Activated CD4-positive, CD25-positive, alpha-beta regulatory T cell (primary cell): ENCODE measurements around the gene AKR7A2.

Experiments
- DNase-seq, 4 experiments: peaks; one replicate each; lab custom pipeline; 2025; lab: John Stamatoyannopoulos, UW

Gene AKR7A2

DNA sequence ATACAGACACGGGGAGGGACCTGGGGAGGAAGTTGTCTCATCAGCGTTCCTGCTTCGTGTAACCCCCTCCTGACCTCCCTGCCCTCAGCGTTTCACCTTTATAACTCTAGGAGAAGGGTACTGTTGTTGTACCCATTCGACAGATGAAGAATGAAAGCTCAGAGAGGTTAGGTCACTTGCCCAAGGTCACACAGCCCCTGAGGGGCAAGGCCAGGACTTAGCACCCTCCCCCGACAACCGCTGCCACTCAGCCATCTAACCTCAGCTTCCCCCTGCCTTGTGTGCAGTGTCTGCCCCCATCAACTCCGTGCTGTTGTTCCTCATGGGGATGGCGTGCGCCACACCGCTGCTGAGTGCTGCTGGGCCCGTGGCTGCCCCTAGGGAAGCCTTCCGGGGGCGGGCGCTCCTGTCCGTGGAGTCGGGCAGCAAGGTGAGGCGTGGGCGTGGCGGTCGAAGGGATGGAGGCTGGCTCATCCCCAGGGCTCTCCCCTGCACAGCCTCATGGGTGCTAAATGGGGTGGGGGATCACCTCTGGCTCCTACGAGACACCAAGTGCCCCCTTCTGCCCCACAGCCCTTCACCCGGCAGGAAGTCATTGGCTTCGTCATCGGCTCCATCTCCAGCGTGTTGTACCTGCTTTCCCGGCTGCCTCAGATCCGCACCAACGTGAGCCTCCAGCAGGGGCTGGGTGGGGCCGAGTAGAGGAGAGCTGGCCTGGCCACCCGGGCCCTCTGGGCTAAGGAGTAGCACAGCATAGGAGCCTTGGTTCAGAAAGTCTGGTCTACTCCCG, 14.2 kb upstream of the AKR7A2 start:
- DNase-seq = no peak

DNA sequence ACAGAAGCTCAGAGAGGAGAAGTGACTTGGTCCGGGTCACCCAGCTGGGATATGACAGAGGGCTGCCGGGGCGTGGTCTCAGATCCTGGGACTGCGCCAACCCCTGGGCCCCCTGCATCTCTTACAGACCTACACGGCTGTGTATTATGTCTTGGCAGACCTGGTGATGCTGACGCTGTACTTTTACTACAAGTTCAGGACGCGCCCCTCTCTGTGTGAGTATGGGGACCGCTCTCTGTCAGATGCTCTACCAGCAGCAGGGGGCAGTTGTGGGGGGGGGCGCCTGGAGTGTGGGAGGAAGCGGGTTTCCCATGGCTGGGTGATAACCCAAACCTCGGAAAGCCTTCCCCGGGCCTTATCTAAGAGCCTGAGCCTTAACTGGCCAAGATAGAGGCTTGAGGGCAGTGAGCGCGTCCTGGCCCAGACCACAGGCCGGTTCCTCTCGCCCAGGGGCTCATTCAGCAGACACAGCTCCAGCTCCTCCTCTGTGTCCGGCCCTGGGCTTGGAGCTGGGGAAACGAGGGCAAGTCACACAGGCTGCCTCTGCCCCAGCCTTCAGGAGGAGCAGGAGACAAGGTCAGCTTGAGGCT, 13.5 kb upstream of the AKR7A2 start:
- DNase-seq = no peak

DNA sequence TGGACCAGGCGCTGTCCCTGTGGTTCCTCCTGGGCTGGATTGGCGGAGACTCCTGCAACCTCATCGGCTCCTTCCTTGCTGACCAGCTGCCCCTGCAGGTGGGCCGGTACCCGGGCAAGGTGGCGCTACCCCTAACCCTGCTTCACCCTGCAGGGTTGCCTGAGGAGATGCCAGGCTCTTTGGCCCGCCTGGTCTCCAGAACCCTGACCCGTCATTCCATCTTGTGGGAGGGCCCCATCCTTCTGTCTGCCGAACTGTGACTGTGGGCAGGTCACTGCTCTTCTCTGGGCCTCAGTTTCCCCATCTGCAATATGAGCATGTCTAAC, 12.7 kb upstream of the AKR7A2 start:
- no peak for DNase-seq

DNA sequence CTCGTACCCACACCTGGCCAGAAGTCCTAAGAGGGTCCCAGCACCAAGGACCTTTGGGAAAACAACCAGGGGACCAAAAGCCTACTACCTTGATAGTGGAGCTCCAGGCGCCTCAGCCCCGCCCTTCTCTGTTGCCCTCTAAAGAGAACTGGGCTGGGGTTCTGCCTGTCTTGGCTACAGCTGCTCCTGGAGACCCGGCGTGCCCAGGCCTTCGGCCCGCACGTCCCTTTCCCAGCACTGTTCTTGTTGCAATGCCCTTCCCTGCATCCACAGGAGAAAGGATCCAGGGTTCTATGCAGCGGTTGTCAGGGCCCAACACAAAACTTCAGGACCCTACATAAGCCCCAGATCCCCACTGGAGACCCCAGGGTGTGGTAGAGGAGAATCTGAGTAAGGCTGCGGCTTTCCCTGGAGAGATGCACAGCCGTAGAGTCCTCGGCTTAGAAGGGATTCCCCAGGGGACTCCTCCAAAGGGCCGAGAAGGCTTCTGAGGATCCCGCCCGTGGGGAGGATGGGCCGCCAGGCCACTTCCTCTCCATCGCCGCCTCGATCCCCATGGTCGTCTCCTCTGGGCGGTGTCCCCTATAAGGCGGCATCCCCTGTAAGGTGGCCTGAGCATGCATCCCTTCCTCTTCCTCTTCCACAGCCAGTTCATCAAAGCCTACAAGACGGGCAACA, 12.2 kb upstream of the AKR7A2 start:
- DNase-seq = no peak

DNA sequence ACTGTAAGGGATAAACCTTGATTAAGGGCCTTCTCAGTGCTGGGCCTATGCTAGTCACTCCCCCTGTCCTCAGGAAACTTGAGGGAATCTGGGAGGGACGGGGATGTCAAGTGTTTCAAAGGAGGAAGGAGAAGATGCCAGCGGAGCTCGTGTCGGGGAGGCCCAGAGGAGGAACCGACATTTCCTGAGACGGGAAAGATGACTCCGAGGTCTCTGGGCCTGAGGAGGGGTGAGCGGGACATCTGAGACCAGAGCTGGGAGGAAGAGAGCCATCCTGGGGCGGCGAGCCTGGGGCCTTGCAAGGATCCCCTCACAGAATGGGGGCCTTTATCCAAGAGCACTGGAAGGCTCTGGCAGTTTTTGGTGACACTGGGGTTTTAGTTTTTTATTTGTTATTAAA, 10.5 kb upstream of the AKR7A2 start:
- no peak for DNase-seq

DNA sequence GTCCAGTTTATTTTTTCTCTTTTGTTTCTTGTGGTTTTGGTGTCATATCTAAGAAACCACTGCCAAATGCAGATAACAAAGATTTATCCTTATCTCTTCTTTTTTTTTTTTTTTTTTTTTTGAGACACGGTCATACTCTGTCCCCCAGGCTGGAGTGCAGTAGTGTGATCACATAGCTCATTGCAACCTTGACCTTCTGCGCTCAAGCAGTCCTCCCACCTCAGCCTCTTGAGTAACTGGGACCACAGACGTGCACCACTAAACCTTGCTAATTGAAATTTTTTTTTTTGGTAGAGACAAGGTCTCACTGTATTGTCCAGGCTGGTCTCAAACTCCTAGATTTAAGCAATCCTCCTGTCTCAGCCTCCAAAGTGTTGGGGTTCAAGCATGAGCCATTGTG, 9.1 kb upstream of the AKR7A2 start:
- no peak for DNase-seq

DNA sequence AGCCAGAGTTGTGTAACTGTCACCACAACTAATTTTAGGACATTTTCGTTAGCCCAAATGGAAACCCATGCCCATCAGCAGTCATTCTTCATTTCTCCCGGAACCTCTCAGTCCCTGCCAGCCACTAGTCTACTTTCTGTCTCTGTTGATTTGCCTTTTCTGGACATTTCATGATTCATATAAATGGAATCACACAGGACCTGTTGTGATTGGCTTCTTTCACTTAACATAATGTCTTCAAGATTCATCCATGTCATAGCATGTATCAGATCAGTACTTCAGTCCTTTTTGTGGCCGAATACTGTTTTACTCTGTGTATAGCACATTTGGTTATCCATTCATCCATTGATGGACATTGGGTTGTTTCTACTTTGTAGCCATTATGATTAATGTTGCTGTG, 7.3 kb upstream of the AKR7A2 start:
- DNase-seq = no peak

DNA sequence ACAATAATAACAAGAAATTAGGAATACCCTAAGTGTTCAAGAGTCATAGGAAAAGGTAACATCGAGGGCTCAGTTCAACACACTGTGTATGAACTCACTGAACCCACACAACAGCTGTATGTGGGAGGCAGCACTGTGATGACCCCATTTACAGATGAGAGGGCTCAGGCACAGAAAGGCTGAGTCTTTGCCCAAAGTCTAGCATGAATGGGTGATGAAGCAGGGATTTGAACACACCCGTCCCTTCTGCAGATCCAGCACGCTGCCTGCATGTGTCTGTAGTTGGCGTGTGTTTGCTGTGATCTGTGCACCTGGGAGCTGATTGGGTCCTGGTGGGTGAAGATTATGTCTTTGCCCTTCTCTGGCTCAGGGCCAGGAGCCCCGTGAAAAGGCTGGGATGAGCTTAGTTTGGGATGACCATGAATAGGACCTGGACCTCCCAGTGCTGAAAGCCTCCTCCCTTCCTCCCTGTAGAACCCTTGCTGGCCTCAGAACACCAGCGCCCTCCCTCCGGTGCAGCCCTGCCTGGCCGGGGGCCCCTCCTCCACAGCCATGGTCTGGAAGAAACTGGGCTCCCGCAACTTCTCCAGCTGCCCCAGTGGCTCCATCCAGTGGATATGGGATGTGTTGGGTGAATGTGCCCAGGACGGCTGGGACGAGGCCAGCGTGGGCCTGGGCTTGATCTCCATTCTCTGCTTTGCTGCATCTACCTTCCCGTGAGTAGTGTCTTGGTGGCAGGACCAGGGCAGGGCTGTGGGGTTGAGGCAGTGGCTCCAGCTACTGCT, 5.4 kb upstream of the AKR7A2 start:
- no peak for DNase-seq

DNA sequence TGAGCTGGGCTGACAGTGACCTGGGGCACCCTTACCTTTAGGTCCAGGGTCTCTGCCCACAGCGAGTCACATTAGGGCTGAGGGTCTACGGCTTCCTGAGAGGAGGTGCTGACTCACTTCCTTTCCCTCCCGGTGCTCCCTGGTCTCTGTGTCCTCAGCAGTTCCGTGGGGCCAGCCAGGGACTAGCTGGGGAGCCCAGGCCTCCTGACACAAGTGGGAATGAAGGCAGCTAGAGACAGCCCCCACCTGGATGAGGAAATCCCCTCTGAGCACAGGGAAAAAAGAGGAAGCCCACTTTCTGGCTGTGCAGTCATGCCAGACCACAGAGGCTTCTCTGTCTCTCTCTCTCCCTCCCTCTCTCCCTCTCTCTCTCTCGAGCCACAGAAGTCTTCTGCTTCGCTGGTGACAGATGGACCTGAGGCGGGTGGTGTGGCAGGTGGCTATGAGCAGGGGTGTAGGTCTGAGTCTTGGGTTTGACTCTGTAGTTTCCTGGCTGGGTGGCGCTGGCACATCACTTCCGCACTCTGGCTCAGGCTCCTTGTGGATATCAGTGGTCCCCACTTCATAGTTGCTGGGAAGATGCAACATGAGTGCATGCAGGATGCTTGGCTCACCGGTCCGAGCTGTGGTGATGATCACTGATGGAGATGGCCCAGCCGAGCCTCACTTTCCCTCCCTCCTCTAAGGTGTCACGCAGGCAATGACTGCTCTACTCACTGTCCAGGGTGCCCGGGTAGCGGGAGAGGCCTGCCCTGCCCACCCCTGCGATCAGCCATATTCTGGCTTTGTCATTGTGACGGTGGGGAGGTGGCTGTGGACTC, 3.6 kb upstream of the AKR7A2 start:
- no peak for DNase-seq

DNA sequence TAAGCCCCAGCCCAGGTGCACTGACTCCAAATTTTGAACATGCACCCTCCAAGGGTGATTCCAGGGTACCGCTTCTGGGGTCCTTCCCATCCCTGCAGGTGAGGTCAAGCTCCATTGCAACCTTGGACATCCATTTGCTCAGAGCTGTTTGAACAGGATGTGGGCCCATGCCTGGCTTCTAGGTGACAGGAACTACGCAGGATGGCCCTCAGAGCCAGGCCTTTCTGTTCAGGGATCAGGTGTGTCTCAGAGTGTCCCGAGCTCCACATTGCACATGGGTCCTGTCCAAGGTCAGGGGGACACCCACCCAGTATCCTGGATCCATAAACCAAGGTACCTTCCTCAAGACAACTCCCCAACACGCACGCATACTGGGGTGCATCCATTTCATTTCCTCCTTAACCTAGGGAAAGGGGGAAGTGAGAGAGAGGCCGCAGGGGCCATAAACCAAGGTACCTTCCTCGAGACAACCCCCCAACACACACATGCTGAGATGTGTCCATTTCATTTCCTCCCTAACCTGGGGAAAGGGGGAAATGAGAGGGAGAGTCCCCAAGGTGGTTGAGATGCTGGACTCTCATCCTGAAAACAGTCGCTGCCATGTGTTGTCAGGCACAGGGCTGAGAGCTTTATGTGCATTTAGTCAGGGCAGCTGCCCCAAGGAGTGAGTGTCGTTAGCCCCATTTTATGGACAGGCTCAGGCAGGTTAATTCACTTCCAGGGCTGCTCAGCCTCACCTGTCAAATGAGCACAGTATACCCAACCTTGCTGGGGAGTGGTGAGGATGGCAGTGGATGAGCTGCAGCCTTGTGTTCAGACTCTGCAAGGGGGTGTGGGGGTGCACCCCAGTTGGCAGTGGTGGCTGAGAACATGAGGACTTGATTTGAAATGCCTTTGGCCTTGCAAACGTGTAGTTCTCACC, 2.3 kb upstream of the AKR7A2 start:
- DNase-seq = no peak

DNA sequence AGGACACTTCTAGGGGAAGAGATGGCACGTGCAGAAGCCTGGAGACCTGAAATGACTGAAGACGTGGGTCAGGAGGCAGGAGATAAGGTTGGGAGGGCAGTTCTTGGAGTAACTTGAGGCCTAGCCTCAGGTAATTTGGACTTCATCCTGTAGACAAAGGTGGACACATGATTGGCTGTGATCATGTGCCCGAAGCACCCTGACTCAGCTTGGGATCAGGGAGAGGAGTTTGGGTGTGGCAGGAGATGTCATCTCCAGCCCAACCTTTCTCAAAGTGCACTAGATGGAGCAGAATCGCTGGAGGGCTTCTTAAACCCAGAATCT, 1.7 kb upstream of the AKR7A2 start:
- no peak for DNase-seq

DNA sequence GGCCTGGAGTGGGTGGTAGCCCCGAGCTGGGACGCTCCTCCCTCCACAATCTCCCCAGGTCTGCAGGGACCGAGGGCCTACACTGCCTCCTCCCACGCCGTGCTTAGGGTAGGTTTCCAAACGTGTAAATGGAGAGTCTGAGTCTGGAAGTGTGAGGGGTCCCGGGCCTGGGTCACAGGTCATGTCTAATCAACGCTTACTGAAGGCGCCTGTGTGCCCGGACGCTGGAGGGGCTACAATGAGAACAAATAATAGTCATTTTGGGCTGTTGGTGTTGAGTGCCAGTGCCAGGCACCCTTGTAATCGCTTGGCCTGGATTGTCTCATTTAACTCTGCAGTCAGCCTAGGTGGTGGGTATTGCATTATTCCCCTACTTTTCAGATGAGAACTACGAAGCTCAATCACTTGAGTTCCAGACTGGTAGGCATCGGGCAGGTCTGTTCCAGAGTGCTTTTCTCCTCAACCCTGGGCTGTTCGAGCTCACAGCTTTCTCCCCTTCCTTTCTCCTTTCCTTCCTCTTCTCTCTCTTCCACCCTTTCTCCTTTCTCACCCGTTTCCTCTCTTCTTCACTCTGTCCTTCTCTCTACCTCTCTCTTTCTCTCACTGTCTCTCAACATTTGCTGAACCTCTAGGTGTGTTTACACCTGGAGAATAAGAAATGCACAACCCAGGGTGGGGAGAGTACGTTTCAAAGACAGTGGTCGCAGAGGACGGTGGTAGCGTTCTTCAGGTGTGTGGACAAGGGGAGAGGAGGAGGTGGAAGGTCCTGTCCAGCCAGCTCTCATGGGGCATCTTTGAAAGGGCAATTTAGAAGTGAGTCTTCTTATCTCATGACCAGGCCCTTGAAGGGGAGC, 1.1 kb upstream of the AKR7A2 start:
- no peak for DNase-seq

DNA sequence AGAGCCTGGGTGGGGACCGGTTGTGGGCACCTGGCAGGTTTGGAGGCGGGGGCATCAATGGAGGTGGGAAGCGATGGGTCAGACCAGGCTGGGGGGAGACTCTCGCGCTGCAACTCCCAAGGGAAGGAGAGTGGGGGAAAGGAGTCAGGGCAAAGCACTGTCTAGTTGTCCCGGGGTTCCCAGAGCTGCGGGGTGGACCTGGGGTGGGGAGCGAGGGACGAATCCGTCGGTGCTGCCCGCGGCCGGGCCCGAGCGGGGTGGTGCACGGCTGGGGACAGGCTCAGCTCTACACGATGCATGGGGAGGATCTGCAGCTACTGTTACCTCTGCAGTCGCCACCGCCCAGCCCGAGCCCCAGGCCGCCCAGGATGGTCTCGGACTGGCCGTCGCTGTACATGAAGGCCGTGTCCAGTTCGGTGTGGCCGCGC, 427 bp downstream of the AKR7A2 start:
- DNase-seq = no peak

DNA sequence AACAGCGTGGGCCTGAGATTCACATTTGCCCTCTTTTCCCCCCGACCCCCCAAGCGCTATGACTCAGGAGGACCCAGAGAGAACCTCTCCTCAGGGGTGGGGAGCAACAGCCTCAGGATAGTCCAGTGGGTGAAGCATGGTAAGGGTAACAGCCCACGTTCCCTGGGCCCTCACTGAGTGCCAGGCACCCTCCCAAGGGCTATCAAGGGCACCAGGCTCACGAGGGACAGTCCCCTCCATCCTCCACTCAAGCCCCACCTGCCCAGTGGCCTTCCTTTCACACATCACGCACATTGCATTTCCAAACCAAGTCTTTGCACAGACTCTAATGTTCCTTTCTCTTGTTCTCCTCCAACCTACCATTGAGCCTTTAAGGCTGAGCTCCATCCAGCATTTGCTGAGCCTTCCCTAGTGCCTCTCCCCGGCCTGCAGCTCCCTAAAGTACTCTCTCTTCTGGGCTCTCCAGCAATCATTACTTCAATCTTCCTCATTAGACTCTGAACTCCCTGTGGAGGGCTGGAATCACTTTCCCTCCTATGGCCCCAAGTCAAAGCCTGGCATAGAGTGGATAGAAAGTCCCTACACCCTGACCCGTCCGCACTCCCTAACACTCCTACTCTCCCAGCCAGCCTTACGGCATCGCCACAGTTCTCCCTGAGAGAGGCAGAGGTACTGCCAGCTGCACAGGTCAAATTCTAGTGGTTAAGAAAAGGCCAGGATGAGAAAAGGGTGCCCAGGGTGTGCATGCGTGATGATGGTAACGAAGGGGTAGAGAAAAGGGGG, 1.0 kb downstream of the AKR7A2 start:
- DNase-seq = no peak

DNA sequence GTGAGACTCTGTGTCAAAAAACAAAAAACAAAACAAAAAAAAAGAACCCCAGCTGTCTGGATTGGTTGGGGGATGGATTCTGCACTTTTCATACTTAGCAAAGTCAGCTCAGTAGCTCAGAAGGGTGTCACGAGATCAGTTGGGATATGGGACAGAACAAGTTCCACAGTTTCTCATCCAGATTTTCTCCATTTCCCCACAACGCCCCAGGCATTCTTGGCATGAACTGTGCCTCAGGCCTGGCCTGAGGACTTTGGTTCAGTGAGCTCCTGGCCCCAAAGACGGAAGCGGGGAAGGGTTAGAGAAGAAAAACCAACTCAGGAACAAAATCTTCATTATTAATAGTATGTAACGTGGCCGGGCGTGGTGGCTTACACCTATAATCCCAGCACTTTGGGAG, 1.9 kb downstream of the AKR7A2 start:
- no peak for DNase-seq

DNA sequence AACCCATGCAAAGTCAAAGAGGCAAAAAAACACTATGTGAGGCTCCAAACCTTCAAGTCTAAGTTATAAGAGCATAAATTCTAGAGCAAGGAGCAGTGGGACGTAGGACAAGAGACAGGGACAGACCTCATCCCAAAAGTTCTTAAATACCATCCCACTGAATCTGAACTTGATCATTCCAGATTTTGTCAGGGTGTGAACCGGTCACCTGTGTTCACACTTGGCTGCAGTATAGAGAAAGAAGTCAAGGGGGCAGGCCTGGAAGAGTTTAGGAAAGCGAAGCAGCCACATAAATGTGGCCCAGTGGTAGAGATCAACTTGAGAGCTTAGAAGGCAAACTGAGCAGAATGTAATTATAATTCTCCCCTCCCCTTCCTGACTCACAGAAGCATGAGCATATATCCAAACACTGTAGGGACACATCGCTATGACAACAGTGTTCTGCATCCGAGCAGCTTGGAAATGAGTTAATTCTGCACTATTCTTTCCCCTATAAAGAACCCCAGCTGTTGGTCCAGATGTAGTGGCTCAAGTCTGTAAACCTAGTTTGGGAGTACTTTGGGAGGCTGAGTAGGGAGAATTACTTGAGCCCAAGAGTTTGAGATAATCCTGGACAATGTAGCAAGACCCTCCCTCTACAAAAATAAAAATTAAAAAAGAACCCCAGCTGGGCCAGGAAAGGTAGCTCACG, 2.7 kb downstream of the AKR7A2 start:
- DNase-seq = no peak

DNA sequence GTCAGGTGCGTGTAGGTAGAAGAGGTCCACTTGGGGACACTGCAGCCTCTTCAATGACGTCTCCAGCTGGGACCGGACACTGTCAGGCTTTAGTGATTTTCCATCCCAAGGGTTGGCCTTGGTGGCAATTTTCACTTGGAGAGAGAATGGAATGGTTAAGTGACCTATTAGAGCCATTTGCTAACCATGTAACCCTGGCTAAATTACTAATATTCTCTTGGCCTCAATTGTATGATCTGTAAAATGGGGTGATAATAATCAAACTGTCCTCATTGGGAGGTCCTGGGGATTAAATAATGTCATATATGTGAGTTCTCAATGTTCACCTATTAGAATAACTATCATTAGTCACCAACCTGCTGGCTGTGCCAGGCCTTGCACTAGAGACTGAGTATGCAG, 3.4 kb downstream of the AKR7A2 start:
- DNase-seq = no peak

DNA sequence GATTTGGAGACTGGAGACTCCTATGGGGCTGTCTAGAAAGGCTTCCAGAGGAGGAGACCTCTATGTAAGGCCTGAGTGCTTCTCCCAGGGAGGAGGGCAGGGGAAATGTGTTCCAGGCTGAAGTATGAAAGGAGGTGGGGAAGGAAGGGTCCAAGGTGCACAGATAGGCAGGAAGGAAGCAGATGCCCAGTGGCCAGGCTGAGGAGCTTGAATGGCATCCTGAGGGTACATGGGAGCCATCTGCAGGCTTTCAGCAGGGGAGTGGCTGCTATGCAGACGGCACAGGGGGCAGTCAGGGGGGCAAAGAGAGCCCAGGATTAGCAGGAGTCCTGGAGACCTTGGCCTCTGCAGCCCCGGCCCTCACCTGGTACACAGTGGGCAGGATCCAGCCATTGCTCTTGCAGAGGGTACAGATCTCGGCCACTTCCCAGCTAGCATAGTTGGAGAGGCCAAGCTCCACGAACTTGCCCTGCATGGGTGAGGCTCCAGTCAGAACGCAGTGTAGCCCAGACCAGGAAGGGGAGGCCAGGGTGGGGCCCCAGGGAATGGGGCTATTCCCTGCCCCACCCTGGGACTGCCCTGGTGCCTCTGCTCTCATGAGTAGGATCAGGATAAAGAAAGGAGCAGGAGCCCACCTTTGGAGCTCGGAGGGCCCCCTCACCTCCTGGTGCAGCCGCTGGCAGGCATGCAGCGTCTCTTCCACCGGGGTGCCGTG, 4.0 kb downstream of the AKR7A2 start:
- DNase-seq = no peak
